CD4-positive, alpha-beta T cell treated with Interleukin-10 for 1 hour (primary cell): ENCODE results near the gene SSTR3.

Experiments
- DNase-seq: peaks from one replicate; pipeline ENCODE4 v3.0.0-alpha.2; 2020

Gene SSTR3

GRCh38 chr22:37163575-37164504 is 48.4 kb downstream of the SSTR3 start:
- peak; percentile 51 for DNase-seq

- no peak for DNase-seq
Measured at GRCh38 chr22:37163096-37163489, 49.2 kb downstream of the SSTR3 start.

GRCh38 chr22:37162221-37163095 is 49.8 kb downstream of the SSTR3 start:
- DNase-seq, result peak; percentile 84

- peak; percentile 40 for DNase-seq
Measured at GRCh38 chr22:37161443-37161842, 50.8 kb downstream of the SSTR3 start.

GRCh38 chr22:37160027-37160426 is 52.2 kb downstream of the SSTR3 start:
- DNase-seq, result no peak

GRCh38 chr22:37158963-37159290 is 53.4 kb downstream of the SSTR3 start:
- no peak for DNase-seq

- no peak for DNase-seq
Measured at GRCh38 chr22:37157516-37158285, 54.6 kb downstream of the SSTR3 start.

- DNase-seq, result no peak
Measured at GRCh38 chr22:37156686-37157435, 55.4 kb downstream of the SSTR3 start.

GRCh38 chr22:37155971-37156370 is 56.3 kb downstream of the SSTR3 start:
- DNase-seq, result no peak

- DNase-seq, result no peak
Measured at GRCh38 chr22:37154925-37155712, 57.2 kb downstream of the SSTR3 start.
